HT-29 (cell line): ENCODE results near the gene LTF. TPM values are rescaled to one million over a fixed set of nuclear protein-coding genes. Genes with fewer than 3 reads are reported as not detected.

Source experiments
- DNase-seq: peaks from one replicate; pipeline ENCODE4 v3.0.0-alpha.2; 2015; ENCODE audit warnings: low spot score
- total RNA-seq: library from RNA; depleted of rRNA; stranded (reverse); fragments of >200 nt; shearing (Covaris generic); gene quantifications from 2 replicates; pipeline ENCODE4 v1.2.3, GENCODE V29; 2014

Gene LTF
- total RNA-seq, 1 experiment from 2014 or later = 0.03 TPM

GRCh38 chr3:46469680-46470357 lies 5.1 kb upstream of the LTF start:
- DNase-seq = no peak

- no peak for DNase-seq
These were observed 4.3 kb upstream of the LTF start for GRCh38 chr3:46468753-46469600.

GRCh38 chr3:46467562-46467961 lies 2.9 kb upstream of the LTF start:
- no peak for DNase-seq

- DNase-seq = no peak
These were observed 2.2 kb upstream of the LTF start for GRCh38 chr3:46466871-46467403.

GRCh38 chr3:46466273-46466672 lies 1.6 kb upstream of the LTF start:
- DNase-seq = no peak

DNA sequence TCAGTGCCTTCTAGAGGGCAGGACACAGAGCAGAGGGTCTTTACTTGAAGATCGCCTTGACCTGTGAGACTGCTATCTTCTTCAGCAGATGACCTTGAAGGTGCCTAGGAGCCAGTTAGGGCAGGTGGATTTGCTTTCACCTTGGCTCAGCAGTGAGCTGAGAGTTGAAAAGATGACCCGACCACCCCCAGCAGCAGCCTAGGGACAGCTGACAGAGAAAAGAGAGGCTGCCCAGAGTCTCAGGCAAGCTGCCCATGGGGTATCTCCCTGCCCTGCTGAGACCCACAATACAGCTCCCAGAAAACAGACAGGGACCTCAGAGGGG lies 453 bp upstream of the LTF start:
- no peak for DNase-seq

- no peak for DNase-seq
These were observed 850 bp downstream of the LTF start for GRCh38 chr3:46463868-46464241.

DNA sequence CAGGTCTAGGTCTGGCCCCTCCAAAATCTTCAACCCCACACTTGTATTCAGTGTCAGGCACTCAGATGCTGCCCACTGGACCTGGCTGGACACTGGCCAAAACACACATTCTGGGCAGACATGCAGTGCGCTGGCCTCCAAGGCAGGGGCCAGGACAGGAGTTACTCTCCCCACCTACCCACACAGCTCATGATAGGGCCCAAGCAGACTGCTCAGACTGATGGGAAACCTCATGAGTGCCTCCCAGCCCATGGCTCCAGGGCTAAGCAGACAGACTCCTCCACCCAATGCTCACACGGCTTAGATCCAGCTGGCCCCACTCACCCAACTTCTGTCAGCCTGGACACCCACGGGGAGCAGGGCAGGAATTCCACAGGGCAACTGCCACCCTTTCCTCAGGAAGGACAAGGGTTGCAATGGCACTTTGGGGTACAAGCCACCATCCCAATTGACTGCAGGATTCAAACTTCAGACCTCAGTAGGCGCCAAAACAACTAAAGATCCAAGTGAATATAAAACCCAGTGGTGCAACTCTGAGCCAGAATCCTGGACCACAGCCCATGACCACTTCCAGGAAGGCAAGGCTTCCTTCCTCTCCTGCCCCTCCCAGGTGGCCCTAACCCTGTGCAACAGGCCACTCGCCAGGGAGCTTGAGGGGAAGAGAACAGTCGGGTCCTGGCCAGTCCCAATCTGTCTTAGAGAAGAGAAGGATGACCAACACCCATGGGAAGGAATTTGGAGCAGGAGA lies 1.4 kb downstream of the LTF start:
- no peak for DNase-seq

GRCh38 chr3:46462511-46462910 lies 2.2 kb downstream of the LTF start:
- DNase-seq = no peak

- no peak for DNase-seq
These were observed 2.6 kb downstream of the LTF start for GRCh38 chr3:46462111-46462510.

- DNase-seq = no peak
These were observed 4.7 kb downstream of the LTF start for GRCh38 chr3:46460051-46460450.

GRCh38 chr3:46456118-46456517 lies 8.6 kb downstream of the LTF start:
- DNase-seq = no peak

DNA sequence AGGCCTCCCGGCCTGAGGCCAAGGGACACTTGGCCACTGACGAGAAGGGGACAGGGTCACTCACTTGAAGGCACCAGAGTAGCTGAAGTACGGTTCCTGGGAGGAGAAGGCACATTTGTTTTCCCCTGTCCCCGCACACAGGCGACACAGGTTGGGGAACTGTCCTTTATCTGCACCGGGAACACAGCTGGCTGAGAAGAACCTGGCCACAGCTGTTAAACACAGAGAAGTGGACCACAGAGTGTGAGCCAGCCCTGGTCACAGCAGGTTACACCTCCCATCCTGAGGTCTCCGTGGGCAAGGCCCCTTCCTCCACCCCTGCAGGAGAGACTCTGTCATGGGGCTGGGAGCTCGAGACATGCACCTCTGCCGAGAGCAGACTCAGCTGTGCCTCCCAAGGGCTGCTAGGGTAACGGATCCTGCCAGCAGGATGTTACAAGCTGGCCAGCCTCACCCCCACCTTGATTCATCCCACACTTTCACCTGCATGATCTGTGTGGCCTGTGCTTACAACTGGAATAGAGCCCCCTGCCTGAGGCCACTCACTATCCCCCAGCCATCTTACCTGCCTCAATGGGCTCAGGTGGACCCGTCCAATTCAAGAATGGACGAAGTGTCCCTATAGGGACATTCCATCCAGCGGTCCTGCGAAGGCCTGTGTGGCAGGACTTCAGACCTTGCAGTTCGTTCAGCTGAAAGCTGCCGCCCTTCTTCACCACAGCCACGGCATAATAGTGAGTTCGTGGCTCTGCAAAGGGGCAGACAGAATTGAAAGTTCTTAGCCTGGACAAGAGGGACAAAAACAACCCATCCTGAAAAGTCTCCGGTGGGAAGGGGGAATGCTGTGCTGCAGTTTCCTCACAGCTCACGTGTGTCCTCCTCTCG lies 9.2 kb downstream of the LTF start:
- DNase-seq = no peak

GRCh38 chr3:46454606-46455005 lies 10.1 kb downstream of the LTF start:
- no peak for DNase-seq

DNA sequence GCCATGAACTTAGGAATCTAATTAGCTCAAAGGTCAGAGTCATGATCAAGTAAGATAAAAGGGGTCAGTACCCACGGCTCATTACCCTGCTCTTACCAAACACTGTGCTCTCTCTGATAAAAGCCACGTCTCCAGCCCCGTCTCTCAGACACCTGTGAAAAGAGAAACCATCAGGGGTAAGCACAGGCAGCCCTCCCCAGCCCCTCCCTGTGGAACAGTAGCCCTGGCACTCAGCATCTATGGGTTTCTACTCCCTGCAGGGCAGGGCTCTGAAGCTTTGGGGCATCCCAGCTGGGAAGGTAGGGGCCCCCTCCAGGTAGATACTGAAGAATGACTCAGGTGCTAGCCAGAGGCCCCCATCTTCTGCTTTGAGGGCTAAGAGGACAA lies 10.5 kb downstream of the LTF start:
- DNase-seq = no peak

DNA sequence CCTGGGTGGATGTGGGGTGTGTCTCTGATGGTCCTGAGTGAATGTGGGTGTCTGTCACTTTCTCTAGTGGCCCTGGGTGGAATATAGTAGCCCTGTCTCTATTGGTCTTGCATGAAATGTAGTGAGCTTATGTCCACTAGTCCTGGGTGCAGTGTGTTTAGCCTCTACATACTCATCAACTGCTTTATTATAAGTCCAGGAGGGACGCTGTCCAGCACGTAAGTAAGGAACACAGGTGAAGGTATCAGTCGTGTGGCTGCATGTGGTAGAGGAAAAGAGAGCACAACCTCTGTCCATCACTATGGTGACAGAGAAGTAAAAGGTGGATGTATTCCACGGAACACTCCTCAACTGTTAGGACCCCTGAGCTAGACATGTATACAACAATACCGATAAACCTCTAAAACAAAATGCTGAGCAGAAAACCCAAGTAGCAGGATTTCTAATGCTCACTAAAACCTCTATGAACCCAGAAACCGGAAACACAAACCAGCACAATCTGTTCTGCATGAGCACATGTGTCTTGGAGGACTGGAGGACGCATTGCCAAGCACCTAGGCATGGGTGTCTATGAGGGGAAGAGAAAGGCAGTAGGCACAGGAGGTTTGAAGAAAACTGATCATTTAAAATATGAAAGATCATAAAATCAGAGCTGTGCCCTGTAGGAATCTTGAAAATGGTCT lies 11.0 kb downstream of the LTF start:
- DNase-seq = no peak

DNA sequence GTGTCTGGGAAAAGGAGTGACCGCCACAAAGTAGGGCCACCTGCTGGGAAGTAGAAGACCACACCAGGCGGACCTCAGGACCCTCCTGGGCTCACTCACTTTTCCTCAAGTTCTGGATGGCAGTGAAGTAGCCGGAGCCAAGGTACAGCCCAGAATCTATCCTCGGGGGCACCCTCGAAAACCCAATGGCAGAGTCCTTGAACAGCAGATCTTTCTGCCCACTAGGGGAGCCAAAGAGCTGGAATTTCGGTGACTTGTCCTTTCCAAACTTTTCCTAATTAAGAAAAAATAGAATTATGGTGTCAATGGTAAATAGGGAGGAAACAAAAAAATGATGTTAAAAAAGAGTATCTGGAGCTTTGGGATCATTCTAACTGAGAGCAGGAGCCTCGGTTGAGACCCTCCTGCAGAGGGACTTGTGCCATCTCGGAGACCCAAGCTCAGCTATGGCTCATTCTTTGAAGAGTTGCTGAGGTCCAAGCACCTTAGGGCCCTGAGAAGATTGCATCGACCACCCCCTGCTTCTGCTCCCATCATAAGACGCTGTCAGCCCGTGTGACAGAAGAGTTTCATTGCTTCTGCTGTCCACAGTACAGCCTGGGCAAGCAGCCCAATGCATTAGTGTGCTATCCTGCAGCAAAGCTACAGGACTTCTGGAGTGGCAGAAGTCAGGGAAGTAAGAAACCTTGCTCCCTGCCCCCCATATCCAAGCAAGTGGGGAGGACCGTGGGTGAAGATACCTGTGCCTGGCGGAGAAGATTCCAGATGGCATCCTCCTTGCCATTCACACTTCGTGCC lies 14.8 kb downstream of the LTF start:
- no peak for DNase-seq

DNA sequence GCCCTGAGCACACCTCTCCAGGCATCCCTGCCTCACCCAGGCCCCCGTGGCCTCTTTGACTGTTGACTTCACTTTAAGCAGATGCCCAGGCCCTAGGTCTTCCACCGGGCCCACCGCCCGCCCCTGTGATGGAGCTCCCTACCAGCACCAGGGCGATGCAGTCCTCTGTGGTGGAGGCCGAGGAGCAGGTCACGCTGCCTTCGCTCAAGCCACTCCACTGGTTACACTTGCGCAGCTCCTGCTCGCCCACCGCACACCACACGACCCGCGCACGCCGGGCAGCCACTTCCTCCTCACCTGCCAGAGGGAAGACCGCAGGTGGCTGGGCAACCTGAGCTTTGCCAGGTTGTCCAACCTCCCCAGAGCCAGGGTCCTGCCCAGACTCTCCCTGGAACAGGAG lies 16.0 kb downstream of the LTF start:
- no peak for DNase-seq

DNA sequence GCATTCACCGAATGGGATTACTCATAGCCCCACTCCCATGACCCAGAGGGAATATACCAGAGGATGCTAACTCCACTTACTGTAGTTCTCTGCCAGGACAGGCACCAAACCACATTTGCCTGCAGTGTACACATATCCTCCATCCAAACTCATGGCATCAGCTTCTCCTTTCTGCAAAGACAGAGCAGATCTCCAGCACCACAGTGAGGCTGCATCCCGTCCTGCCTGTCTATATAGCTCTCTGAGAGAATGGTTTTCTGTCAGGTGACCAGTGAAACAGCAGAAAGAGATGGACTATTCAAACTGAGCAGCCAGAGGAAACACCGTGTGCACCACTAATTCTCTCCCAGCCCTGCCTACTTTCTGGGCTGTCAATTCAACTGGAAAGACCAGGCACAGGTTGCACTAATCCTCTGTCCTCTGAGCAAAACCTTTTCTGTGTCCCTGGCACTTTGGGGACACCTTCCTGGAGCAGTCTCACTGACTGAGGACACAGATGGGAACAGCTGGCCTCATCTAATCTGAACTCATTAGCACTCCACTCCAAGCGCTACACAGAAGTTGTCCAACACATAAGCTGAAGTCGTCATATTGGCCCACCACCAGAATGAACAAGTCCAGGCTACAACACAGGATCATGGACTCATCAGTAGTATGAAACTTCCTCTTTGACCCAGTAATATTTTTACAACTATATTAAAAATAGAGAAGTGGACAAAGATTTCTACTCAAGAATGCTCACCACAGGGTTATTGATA lies 17.3 kb downstream of the LTF start:
- DNase-seq = no peak
